Body of pancreas (tissue), 4 donors: ENCODE measurements around the gene RELN. TPM values are rescaled to one million over a fixed set of nuclear protein-coding genes. Genes with fewer than 3 reads are reported as not detected.

Source experiments
- ATAC-seq: fragments of 150-250 bp; one replicate; pipeline ENCODE4 v1.9.1; 2016
- DNase-seq, 4 donors: peaks; one replicate each; pipeline ENCODE4 v3.0.0-alpha.2; 2019
- H3K27ac ChIP-seq, 4 donors: fragments of 200-600 bp; sonication (generic); 1 replicate in 3 of 4; 2 replicates in 1 of 4; pipeline versions ENCODE4 v1.5.1 to v1.6.1; 2016 to 2019; ENCODE audit warnings: mild to moderate bottlenecking in 1 of 4, mixed read lengths in 1 of 4, moderate library complexity in 1 of 4
- H3K27me3 ChIP-seq, 2 donors: fragments of 200-600 bp; sonication (generic); one replicate each; pipeline ENCODE4 v1.6.0; 2016; ENCODE audit warnings: mild to moderate bottlenecking in 1 of 2
- H3K36me3 ChIP-seq, 2 donors: fragments of 200-600 bp; sonication (generic); replicated peaks in 1 of 2; 2 replicates each; pipeline ENCODE4 v1.5.1; 2016; ENCODE audit warnings: low read depth in 2 of 2; ENCODE audit not compliant: insufficient read depth in 1 of 2
- H3K4me1 ChIP-seq: fragments of 200-600 bp; sonication (generic); one replicate; pipeline ENCODE4 v1.6.0; 2016
- H3K4me3 ChIP-seq, 2 donors: fragments of 200-600 bp; sonication (generic); 1 replicate in 1 of 2; 2 replicates in 1 of 2; pipeline ENCODE4 v1.5.1; 2016 to 2019
- H3K9me3 ChIP-seq, 3 donors: fragments of 200-600 bp; sonication (generic); 1 replicate in 2 of 3; 2 replicates in 1 of 3; pipeline ENCODE4 v1.5.1; 2016
- CTCF ChIP-seq, 7 experiments: fragments of 450-650 bp in 4 of 7; fragments of 200-600 bp in 3 of 7; sonication (generic) in 3 of 7; IDR thresholded peaks; one replicate each; pipeline ENCODE4 v1.5.1; 2016 to 2019; ENCODE audit warnings: antibody characterized with exemption in 7 of 7
- POLR2A ChIP-seq, 3 donors: fragments of 450-650 bp; IDR thresholded peaks; one replicate each; pipeline ENCODE4 v1.6.1; 2016; ENCODE audit warnings: antibody characterized with exemption in 3 of 3, mild to moderate bottlenecking in 2 of 3
- WGBS, 2 donors: methylation state at CpG; one replicate each; pipeline ENCODE4 v1.1.5; 2017; 5-methylcytosine and 5-hydroxymethylcytosine counted together
- intact Hi-C: fragments of 100-400 bp; cut with DNase I; formaldehyde crosslinking; loops from one replicate; pipeline ENCODE4 v1.15.1; 2023
- total RNA-seq, 2 donors: library from RNA; depleted of rRNA; stranded (reverse); fragments of >200 nt; gene quantifications; one replicate each; pipeline ENCODE4 v1.1.0, GENCODE V29; 2016

The RELN gene
- total RNA-seq, 2 donors from 2014 or later: 0.33 to 3.9 TPM

DNA sequence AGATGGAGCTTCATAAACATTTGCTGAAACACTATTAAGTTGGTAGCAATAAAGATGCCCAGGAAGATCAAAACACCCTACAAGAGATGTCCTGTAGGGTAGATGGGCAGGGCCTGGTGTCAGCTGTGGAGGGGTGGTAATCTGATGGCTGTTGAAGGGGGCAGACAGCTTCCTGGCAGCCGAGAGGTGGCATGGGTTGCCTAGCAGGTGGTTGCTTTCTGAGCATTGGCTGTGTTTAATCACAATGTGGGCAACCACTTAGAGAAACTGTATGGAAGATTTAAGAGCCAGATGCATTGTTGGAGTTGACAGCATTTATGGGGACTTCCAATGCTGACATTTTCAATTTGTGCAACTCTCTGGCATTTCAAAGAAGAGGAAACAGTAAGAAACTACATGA lies 463.5 kb downstream of the RELN start:
- no peak overlapping the region for H3K27ac ChIP-seq
- H3K36me3 ChIP-seq: no peaks in the 10 kb centered on the region
- intact Hi-C loops: no loop called here
- H3K4me1 ChIP-seq: no peaks in the 10 kb centered on the region
- DNase-seq (no peak), ATAC-seq (no peak)
- H3K9me3 ChIP-seq: no peaks in the 10 kb centered on the region
- WGBS, 2 donors: 46 to 56% methylated on average over 1 of the region's 1 CpG
- TF ChIP-seq POLR2A (IDR thresholded peaks at IDR 0.05): no peak
- TF ChIP-seq CTCF (IDR thresholded peaks at IDR 0.05): no peak
- H3K4me3 ChIP-seq: no peak overlapping the region
- no peaks in the 10 kb centered on the region for H3K27me3 ChIP-seq

- H3K4me1 ChIP-seq: no peaks in the 10 kb centered on the region
- no peak overlapping the region for H3K27ac ChIP-seq
- intact Hi-C loops: no loop called here
- no peaks in the 10 kb centered on the region for H3K27me3 ChIP-seq
- peak in 1 of 4 donors; percentile 5 for DNase-seq
- no peaks in the 10 kb centered on the region for H3K36me3 ChIP-seq
- no peak overlapping the region for H3K4me3 ChIP-seq
- H3K9me3 ChIP-seq: no peaks in the 10 kb centered on the region
- TF ChIP-seq CTCF (IDR thresholded peaks at IDR 0.05) (peak in 5 of 7 experiments; percentile 23 to 60 (median 59)), POLR2A (IDR thresholded peaks at IDR 0.05) (no peak)
- WGBS, 2 donors: 15 to 16% methylated on average over 9 of the region's 9 CpGs
- no peak for ATAC-seq
These were observed 465.2 kb downstream of the RELN start for GRCh38 chr7:103524042-103524907.

GRCh38 chr7:103521937-103522336 lies 467.5 kb downstream of the RELN start:
- Histone ChIP-seq H3K9me3 (no peaks in the 10 kb centered on the region), H3K4me1 (no peaks in the 10 kb centered on the region), H3K27me3 (no peaks in the 10 kb centered on the region), H3K27ac (no peak overlapping the region), H3K36me3 (no peaks in the 10 kb centered on the region), H3K4me3 (no peak overlapping the region)
- no peak for ATAC-seq
- WGBS, 2 donors: 66 to 67% methylated on average over 6 of the region's 6 CpGs
- DNase-seq: no peak
- TF ChIP-seq CTCF (IDR thresholded peaks at IDR 0.05): no peak
- intact Hi-C loops: no loop called here

DNA sequence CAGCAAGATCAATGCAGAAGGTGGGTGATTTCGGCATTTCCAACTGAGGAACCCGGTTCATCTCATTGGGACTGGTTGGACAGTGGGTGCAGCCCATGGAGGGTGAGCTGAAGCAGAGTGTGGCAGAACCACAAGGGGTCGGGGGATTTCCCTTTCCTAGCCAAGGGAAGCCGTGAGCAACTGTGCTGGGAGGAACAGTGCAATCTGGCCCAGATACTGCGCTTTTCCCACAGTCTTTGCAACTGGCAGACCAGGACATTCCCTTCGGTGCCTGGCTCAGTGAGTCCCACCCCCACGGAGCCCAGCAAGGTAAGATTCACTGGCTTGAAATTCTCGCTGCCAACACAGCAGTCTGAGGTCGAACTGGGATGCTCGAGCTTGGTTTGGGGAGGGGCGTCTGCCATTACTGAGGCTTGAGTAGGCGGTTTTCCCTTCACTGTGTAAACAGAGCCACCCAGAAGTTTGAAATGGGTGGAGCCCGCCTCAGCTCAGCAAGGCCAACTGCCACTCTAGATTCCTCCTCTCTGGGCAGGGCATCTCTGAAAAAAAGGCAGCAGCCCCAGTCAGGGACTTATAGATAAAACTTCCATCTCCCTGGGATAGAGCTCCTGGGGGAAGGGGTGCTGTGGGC lies 484.8 kb downstream of the RELN start:
- Histone ChIP-seq H3K27ac (no peak overlapping the region), H3K36me3 (no peaks in the 10 kb centered on the region), H3K9me3 (no peaks in the 10 kb centered on the region), H3K4me1 (no peaks in the 10 kb centered on the region), H3K27me3 (no peaks in the 10 kb centered on the region), H3K4me3 (no peak overlapping the region)
- ATAC-seq: no peak
- 69 to 70% methylated on average over 6 to 13 of the region's 13 CpGs for WGBS, 2 donors
- no peak for DNase-seq
- no peak for TF ChIP-seq POLR2A (IDR thresholded peaks at IDR 0.05)
- no peak for TF ChIP-seq CTCF (IDR thresholded peaks at IDR 0.05)
- intact Hi-C loops: no loop called here
